K562 (cell line): ENCODE results near the gene SPRR2A. TPM values are rescaled to one million over a fixed set of nuclear protein-coding genes. Genes with fewer than 3 reads are reported as not detected.
A peak's percentile ranks its signal among the peaks of the same experiment; 100 is the strongest.

ENCODE experiments used
- FOXK2 ChIP-seq, 2 experiments: fragments of 450-650 bp; IDR thresholded peaks in 1 of 2; conservative IDR thresholded peaks in 1 of 2; 2 replicates each; pipeline ENCODE4 v1.6.1; 2016; ENCODE audit warnings: low read depth in 2 of 2, mild to moderate bottlenecking in 1 of 2
- GABPA ChIP-seq: fragments of 200-800 bp; sonication (Bioruptor generic); conservative IDR thresholded peaks from 2 replicates; pipeline ENCODE4 v1.6.1; 2016; ENCODE audit warnings: low read depth, missing genetic modification characterization, missing compliant biosample characterization
- MCM2 ChIP-seq: fragments of 450-650 bp; IDR thresholded peaks from 2 replicates; pipeline ENCODE4 v1.6.1; 2017; ENCODE audit warnings: low read depth, mild to moderate bottlenecking
- MCM3 ChIP-seq: fragments of 450-650 bp; IDR thresholded peaks from 2 replicates; pipeline ENCODE4 v1.6.1; 2016
- NCOA1 ChIP-seq: fragments of 450-650 bp; IDR thresholded peaks from 2 replicates; pipeline ENCODE4 v1.6.1; 2016; ENCODE audit warnings: low read depth
- SIRT6 ChIP-seq: IDR thresholded peaks from one replicate; pipeline ENCODE4 v1.6.1; 2012; ENCODE audit warnings: low read depth, mild to moderate bottlenecking, control low read depth, inconsistent platforms, low read length, moderate library complexity
- ZC3H11A ChIP-seq: IDR thresholded peaks from 2 replicates; pipeline ENCODE4 v1.6.1; 2012; ENCODE audit warnings: low read depth, low read length, improper control_type of control experiment
- ZC3H4 ChIP-seq: sonication (generic); formaldehyde crosslinking; IDR thresholded peaks from 2 replicates; pipeline ENCODE4 v1.9.0; 2021; ENCODE audit warnings: missing genetic modification reagents, borderline replicate concordance
- ZFPM2 ChIP-seq: fragments of 250-450 bp; sonication (Bioruptor Pico); IDR thresholded peaks from 2 replicates; pipeline ENCODE4 v1.5.1; 2022; ENCODE audit warnings: mild to moderate bottlenecking
- ZNF282 ChIP-seq: sonication (generic); formaldehyde crosslinking; IDR thresholded peaks from 2 replicates; pipeline ENCODE4 v1.8.1; 2023; ENCODE audit warnings: missing genetic modification reagents
- ZNF436 ChIP-seq: fragments of 250-450, 450-650 bp; sonication (Bioruptor Pico); formaldehyde crosslinking; IDR thresholded peaks from 2 replicates; pipeline ENCODE4 v1.7.0; 2020; ENCODE audit warnings: mild to moderate bottlenecking
- ZNF589 ChIP-seq: fragments of 200-800 bp; sonication (Bioruptor generic); IDR thresholded peaks from 2 replicates; pipeline ENCODE4 v1.6.1; 2016; ENCODE audit warnings: low read depth, missing genetic modification characterization, missing compliant biosample characterization
- polyA plus RNA-seq, 8 experiments: library from polyadenylated mRNA; depleted of rRNA in 4 of 8; stranded (reverse) in 5 of 8; unstranded in 3 of 8; fragments of >200 nt; fragmentation: Nextera tagmentation in 2 of 8; fragmentation: Illumina TruSeq in 1 of 8; extraction: Ambion mirVana in 2 of 8; extraction: Trizol in 1 of 8; gene quantifications; 2 replicates each; pipeline versions ENCODE4 v1.2.1 to v1.2.3, GENCODE V29; 2011 to 2014; ENCODE audit warnings: inconsistent platforms in 1 of 8, missing spikeins in 1 of 8
- total RNA-seq, 7 experiments: library from RNA; depleted of rRNA in 6 of 7; stranded (reverse); fragments of >200 nt in 6 of 7; fragmentation: Illumina TruSeq in 2 of 7; extraction: Trizol in 2 of 7; gene quantifications; 2 replicates each; pipeline versions ENCODE4 v1.2.1 to v1.2.3, GENCODE V29; 2011 to 2021; ENCODE audit warnings: low replicate concordance in 1 of 7
- TF ChIP-seq, protein P1 (sequence below): fragments of 250-450 bp; sonication (Bioruptor Pico); IDR thresholded peaks from 2 replicates; pipeline ENCODE4 v1.8.0; 2022; ENCODE audit warnings: inconsistent platforms, mild to moderate bottlenecking, moderate library complexity, borderline replicate concordance
- TF ChIP-seq, protein P2 (sequence below): fragments of 250-450 bp; sonication (Bioruptor Pico); IDR thresholded peaks from 2 replicates; pipeline ENCODE4 v1.8.0; 2021; ENCODE audit warnings: mild to moderate bottlenecking, moderate library complexity
- TF ChIP-seq, protein P3 (sequence below): sonication (generic); formaldehyde crosslinking; IDR thresholded peaks from 2 replicates; pipeline ENCODE4 v1.9.0; 2022; ENCODE audit warnings: mild to moderate bottlenecking, missing genetic modification reagents
- TF ChIP-seq, protein P4 (sequence below): fragments of 450-650 bp; formaldehyde crosslinking; conservative IDR thresholded peaks from 2 replicates; pipeline ENCODE4 v1.4.0; 2022; ENCODE audit warnings: mild to moderate bottlenecking, missing genetic modification characterization
- TF ChIP-seq, protein P5 (sequence below), 2 experiments: fragments of 450-650 bp in 1 of 2; IDR thresholded peaks; 2 replicates each; pipeline ENCODE4 v1.6.1; 2011 to 2017; ENCODE audit warnings: low read depth in 2 of 2, antibody characterized with exemption in 1 of 2, borderline replicate concordance in 1 of 2, low read length in 1 of 2, mild to moderate bottlenecking in 1 of 2, mixed read lengths in 1 of 2; ENCODE audit not compliant: control insufficient read depth in 1 of 2
- TF ChIP-seq, protein P6 (sequence below): fragments of 250-450 bp; sonication (Bioruptor Pico); IDR thresholded peaks from 2 replicates; pipeline ENCODE4 v1.4.0; 2020

SPRR2A gene
- total and polyA plus RNA-seq, 9 of the 15 experiments (the other 6 are each of a cell fraction or from before 2014, with no cell fraction given), result 0.17 TPM; not detected in 8

DNA sequence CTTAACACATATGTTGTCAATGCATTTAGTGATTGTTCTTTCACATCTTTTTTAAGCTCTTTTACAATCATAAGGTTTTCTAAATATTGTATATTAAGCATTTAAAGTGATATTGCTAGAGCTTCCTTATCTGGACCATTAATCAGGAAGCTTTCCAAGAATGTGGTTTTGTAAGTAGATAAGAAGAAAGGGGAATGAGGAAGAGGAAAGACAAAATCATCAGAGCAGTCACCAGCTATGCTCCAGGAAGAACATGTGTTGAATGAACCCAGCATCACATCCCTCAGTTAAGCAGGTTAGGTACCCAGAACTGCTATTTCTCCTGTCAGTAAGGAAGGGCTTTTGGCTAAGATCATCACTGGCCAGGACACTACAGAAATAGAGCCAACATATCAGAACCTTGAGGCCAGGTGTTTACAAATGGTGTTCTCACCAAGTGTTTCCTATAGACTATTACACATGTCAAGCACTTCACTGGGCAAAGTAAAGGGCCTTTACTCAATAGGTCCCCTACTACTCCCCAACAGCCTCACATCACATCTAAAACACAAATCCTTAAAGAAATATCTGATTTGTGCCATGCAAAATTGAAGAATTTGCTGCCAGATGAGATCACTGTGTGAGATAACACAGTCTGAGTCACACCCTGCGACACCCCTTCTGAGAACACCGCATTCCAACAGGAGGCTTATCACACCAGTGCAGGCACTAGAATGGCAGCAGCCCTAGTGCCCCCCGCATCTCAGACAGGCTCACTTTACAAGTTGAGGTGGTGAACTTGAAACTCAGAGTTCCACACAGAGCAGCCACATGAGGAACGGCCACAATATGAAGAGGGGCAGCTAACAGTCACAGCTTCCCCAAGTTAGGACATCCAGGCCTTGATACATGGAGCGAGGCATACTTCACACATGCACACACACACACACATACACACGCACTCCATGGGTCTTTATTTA is 1.8 kb upstream of the SPRR2A start (continued):
- TF ChIP-seq, protein P1, sequence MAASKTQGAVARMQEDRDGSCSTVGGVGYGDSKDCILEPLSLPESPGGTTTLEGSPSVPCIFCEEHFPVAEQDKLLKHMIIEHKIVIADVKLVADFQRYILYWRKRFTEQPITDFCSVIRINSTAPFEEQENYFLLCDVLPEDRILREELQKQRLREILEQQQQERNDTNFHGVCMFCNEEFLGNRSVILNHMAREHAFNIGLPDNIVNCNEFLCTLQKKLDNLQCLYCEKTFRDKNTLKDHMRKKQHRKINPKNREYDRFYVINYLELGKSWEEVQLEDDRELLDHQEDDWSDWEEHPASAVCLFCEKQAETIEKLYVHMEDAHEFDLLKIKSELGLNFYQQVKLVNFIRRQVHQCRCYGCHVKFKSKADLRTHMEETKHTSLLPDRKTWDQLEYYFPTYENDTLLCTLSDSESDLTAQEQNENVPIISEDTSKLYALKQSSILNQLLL, result no peak
- TF ChIP-seq, protein P2, sequence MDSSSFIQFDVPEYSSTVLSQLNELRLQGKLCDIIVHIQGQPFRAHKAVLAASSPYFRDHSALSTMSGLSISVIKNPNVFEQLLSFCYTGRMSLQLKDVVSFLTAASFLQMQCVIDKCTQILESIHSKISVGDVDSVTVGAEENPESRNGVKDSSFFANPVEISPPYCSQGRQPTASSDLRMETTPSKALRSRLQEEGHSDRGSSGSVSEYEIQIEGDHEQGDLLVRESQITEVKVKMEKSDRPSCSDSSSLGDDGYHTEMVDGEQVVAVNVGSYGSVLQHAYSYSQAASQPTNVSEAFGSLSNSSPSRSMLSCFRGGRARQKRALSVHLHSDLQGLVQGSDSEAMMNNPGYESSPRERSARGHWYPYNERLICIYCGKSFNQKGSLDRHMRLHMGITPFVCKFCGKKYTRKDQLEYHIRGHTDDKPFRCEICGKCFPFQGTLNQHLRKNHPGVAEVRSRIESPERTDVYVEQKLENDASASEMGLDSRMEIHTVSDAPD, result no peak
- TF ChIP-seq NCOA1 (peak; percentile 69; the same call in 1 of the 2 replicates), ZFPM2 (no peak), SIRT6 (no peak), GABPA (tag) (0 out of 2 replicates have a peak, but pooled peaks have one; percentile 22), ZNF436 (no peak), ZC3H11A (no peak), MCM2 (no peak), ZNF282 (CRISPR knock-in tag) (no peak), MCM3 (no peak), ZNF589 (CRISPR knock-in tag) (no peak), FOXK2 (conservative IDR thresholded peaks at IDR 0.05 in 1 of 2, IDR thresholded peaks at IDR 0.05 in 1 of 2; ENCODE audit: low read depth in 2 of 2) (no peak), ZC3H4 (CRISPR knock-in tag) (no peak)
- TF ChIP-seq, protein P3, sequence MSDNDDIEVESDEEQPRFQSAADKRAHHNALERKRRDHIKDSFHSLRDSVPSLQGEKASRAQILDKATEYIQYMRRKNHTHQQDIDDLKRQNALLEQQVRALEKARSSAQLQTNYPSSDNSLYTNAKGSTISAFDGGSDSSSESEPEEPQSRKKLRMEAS, result no peak
- TF ChIP-seq, protein P4, sequence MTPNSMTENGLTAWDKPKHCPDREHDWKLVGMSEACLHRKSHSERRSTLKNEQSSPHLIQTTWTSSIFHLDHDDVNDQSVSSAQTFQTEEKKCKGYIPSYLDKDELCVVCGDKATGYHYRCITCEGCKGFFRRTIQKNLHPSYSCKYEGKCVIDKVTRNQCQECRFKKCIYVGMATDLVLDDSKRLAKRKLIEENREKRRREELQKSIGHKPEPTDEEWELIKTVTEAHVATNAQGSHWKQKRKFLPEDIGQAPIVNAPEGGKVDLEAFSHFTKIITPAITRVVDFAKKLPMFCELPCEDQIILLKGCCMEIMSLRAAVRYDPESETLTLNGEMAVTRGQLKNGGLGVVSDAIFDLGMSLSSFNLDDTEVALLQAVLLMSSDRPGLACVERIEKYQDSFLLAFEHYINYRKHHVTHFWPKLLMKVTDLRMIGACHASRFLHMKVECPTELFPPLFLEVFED, result no peak
- TF ChIP-seq, protein P5, sequence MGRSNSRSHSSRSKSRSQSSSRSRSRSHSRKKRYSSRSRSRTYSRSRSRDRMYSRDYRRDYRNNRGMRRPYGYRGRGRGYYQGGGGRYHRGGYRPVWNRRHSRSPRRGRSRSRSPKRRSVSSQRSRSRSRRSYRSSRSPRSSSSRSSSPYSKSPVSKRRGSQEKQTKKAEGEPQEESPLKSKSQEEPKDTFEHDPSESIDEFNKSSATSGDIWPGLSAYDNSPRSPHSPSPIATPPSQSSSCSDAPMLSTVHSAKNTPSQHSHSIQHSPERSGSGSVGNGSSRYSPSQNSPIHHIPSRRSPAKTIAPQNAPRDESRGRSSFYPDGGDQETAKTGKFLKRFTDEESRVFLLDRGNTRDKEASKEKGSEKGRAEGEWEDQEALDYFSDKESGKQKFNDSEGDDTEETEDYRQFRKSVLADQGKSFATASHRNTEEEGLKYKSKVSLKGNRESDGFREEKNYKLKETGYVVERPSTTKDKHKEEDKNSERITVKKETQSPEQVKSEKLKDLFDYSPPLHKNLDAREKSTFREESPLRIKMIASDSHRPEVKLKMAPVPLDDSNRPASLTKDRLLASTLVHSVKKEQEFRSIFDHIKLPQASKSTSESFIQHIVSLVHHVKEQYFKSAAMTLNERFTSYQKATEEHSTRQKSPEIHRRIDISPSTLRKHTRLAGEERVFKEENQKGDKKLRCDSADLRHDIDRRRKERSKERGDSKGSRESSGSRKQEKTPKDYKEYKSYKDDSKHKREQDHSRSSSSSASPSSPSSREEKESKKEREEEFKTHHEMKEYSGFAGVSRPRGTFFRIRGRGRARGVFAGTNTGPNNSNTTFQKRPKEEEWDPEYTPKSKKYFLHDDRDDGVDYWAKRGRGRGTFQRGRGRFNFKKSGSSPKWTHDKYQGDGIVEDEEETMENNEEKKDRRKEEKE (IDR thresholded peaks at IDR 0.05; ENCODE audit: borderline replicate concordance in 1 of 2, control insufficient read depth in 1 of 2, low read depth in 2 of 2, low read length in 1 of 2), result no peak
- TF ChIP-seq, protein P6, sequence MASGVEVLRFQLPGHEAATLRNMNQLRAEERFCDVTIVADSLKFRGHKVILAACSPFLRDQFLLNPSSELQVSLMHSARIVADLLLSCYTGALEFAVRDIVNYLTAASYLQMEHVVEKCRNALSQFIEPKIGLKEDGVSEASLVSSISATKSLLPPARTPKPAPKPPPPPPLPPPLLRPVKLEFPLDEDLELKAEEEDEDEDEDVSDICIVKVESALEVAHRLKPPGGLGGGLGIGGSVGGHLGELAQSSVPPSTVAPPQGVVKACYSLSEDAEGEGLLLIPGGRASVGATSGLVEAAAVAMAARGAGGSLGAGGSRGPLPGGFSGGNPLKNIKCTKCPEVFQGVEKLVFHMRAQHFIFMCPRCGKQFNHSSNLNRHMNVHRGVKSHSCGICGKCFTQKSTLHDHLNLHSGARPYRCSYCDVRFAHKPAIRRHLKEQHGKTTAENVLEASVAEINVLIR (CRISPR knock-in tag), result no peak
